Measurements from ENCODE around the gene TIMM10. TPM values are rescaled to one million over a fixed set of nuclear protein-coding genes. Genes with fewer than 3 reads are reported as not detected.

Gene TIMM10
- total RNA-seq, 1 experiment from 2014 or later = 80.3 TPM

GRCh38 chr11:57508341-57509170 lies 22.0 kb downstream of the TIMM10 start:
- intact Hi-C loops (cut with micrococcal nuclease) = no loop called here
- no peaks in the 10 kb centered on the region for H3K4me1 Mint-ChIP-seq (ENCODE audit: insufficient read depth, unreplicated experiment)
- no peaks in the 10 kb centered on the region for H3K9me3 Mint-ChIP-seq (ENCODE audit: unreplicated experiment)
- TF ChIP-seq CTCF (IDR thresholded peaks at IDR 0.05; ENCODE audit: unreplicated experiment) = no peak
- no peak overlapping the region for H3K4me3 Mint-ChIP-seq (ENCODE audit: unreplicated experiment)
- no peak overlapping the region for H3K27ac Mint-ChIP-seq (ENCODE audit: low read depth, unreplicated experiment)
- POLR2A ChIA-PET = no interaction called here
- no TSS peak for BruUV-seq (replicated peaks)
- no peak for DNase-seq (ENCODE audit: unreplicated experiment)
- H3K36me3 Mint-ChIP-seq (ENCODE audit: insufficient read depth, unreplicated experiment) = no peaks in the 10 kb centered on the region
- no peaks in the 10 kb centered on the region for H3K27me3 Mint-ChIP-seq (ENCODE audit: insufficient read depth, unreplicated experiment)
- CTCF ChIA-PET = interaction anchor here (1.2 to 2.5 kb wide), 3 partner anchors 15 to 51 kb away, joined by 5 to 11 read pairs (median 9); no protein-coding TSS in a partner anchor

- BruUV-seq (replicated peaks) = no TSS peak
- Mint-ChIP-seq H3K4me1 (ENCODE audit: insufficient read depth, unreplicated experiment) (no peaks in the 10 kb centered on the region), H3K9me3 (ENCODE audit: unreplicated experiment) (no peaks in the 10 kb centered on the region), H3K36me3 (ENCODE audit: insufficient read depth, unreplicated experiment) (no peaks in the 10 kb centered on the region), H3K4me3 (ENCODE audit: unreplicated experiment) (no peak overlapping the region), H3K27me3 (ENCODE audit: insufficient read depth, unreplicated experiment) (no peaks in the 10 kb centered on the region), H3K27ac (ENCODE audit: low read depth, unreplicated experiment) (no peak overlapping the region)
- intact Hi-C loops (cut with micrococcal nuclease) = no loop called here
- TF ChIP-seq CTCF (IDR thresholded peaks at IDR 0.05; ENCODE audit: unreplicated experiment) = no peak
- no peak for DNase-seq (ENCODE audit: unreplicated experiment)
- POLR2A ChIA-PET = interaction anchor here (0.8 kb wide), 1 partner anchor 23 kb away, joined by 3 read pairs; no protein-coding TSS in a partner anchor
- CTCF ChIA-PET = interaction anchor here (0.6 to 3.0 kb wide), 5 partner anchors 12 to 138 kb away, joined by 3 to 30 read pairs (median 4); no protein-coding TSS in a partner anchor
These were observed 24.0 kb downstream of the TIMM10 start for GRCh38 chr11:57506522-57506921.

- Mint-ChIP-seq H3K27ac (ENCODE audit: low read depth, unreplicated experiment) (no peak overlapping the region), H3K27me3 (ENCODE audit: insufficient read depth, unreplicated experiment) (no peaks in the 10 kb centered on the region), H3K36me3 (ENCODE audit: insufficient read depth, unreplicated experiment) (no peaks in the 10 kb centered on the region), H3K9me3 (ENCODE audit: unreplicated experiment) (no peaks in the 10 kb centered on the region), H3K4me1 (ENCODE audit: insufficient read depth, unreplicated experiment) (peaks cover 8% of the 10 kb centered on the region), H3K4me3 (ENCODE audit: unreplicated experiment) (no peak overlapping the region)
- BruUV-seq (replicated peaks) = no TSS peak
- CTCF ChIA-PET = interaction anchor here (0.7 to 3.0 kb wide), 4 partner anchors 11 to 47 kb away, joined by 4 to 30 read pairs (median 11); no protein-coding TSS in a partner anchor
- DNase-seq (ENCODE audit: unreplicated experiment) = no peak
- intact Hi-C loops (cut with micrococcal nuclease) = no loop called here
- POLR2A ChIA-PET = interaction anchor here (0.6 kb wide), 1 partner anchor 1287 kb away, joined by 3 read pairs; no protein-coding TSS in a partner anchor
- TF ChIP-seq CTCF (IDR thresholded peaks at IDR 0.05; ENCODE audit: unreplicated experiment) = no peak
These were observed 26.0 kb downstream of the TIMM10 start for GRCh38 chr11:57504511-57504910.

- POLR2A ChIA-PET = no interaction called here
- no peaks in the 10 kb centered on the region for H3K9me3 Mint-ChIP-seq (ENCODE audit: unreplicated experiment)
- DNase-seq (ENCODE audit: unreplicated experiment) = no peak
- no peaks in the 10 kb centered on the region for H3K36me3 Mint-ChIP-seq (ENCODE audit: insufficient read depth, unreplicated experiment)
- no peak for TF ChIP-seq CTCF (IDR thresholded peaks at IDR 0.05; ENCODE audit: unreplicated experiment)
- CTCF ChIA-PET = interaction anchor here (0.6 to 2.7 kb wide), 7 partner anchors 9 to 154 kb away, joined by 3 to 18 read pairs (median 6); no protein-coding TSS in a partner anchor
- H3K27me3 Mint-ChIP-seq (ENCODE audit: insufficient read depth, unreplicated experiment) = no peaks in the 10 kb centered on the region
- intact Hi-C loops (cut with micrococcal nuclease) = no loop called here
- no TSS peak for BruUV-seq (replicated peaks)
- H3K27ac Mint-ChIP-seq (ENCODE audit: low read depth, unreplicated experiment) = no peak overlapping the region
- H3K4me1 Mint-ChIP-seq (ENCODE audit: insufficient read depth, unreplicated experiment) = peaks cover 8% of the 10 kb centered on the region
- H3K4me3 Mint-ChIP-seq (ENCODE audit: unreplicated experiment) = no peak overlapping the region
These were observed 27.7 kb downstream of the TIMM10 start for GRCh38 chr11:57502870-57503269.

Measured in MCF 10A (cell line).